ENCODE measurements around the gene KCNH1. TPM values are rescaled to one million over a fixed set of nuclear protein-coding genes. Genes with fewer than 3 reads are reported as not detected.
A peak's percentile ranks its signal among the peaks of the same experiment; 100 is the strongest.

KCNH1 gene
- polyA plus RNA-seq, 1 of the 3 experiments (the other 2 are of a cell fraction), result 0.08 TPM

- DNase-seq, result no peak
- TF ChIP-seq, protein P1, sequence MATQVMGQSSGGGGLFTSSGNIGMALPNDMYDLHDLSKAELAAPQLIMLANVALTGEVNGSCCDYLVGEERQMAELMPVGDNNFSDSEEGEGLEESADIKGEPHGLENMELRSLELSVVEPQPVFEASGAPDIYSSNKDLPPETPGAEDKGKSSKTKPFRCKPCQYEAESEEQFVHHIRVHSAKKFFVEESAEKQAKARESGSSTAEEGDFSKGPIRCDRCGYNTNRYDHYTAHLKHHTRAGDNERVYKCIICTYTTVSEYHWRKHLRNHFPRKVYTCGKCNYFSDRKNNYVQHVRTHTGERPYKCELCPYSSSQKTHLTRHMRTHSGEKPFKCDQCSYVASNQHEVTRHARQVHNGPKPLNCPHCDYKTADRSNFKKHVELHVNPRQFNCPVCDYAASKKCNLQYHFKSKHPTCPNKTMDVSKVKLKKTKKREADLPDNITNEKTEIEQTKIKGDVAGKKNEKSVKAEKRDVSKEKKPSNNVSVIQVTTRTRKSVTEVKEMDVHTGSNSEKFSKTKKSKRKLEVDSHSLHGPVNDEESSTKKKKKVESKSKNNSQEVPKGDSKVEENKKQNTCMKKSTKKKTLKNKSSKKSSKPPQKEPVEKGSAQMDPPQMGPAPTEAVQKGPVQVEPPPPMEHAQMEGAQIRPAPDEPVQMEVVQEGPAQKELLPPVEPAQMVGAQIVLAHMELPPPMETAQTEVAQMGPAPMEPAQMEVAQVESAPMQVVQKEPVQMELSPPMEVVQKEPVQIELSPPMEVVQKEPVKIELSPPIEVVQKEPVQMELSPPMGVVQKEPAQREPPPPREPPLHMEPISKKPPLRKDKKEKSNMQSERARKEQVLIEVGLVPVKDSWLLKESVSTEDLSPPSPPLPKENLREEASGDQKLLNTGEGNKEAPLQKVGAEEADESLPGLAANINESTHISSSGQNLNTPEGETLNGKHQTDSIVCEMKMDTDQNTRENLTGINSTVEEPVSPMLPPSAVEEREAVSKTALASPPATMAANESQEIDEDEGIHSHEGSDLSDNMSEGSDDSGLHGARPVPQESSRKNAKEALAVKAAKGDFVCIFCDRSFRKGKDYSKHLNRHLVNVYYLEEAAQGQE (IDR thresholded peaks at IDR 0.05; ENCODE audit: low read depth, low read length), result peak; percentile 89
- TF ChIP-seq SIN3A (IDR thresholded peaks at IDR 0.05; ENCODE audit: borderline replicate concordance, low read depth, low read length), result no peak
Observed at GRCh38 chr1:210739627-210740026, 394.3 kb downstream of the KCNH1 start.

GRCh38 chr1:210738256-210738655, 395.7 kb downstream of the KCNH1 start:
- Histone ChIP-seq H2AFZ (ENCODE audit: low read depth) (no peak overlapping the region), H3K79me2 (ENCODE audit: insufficient read depth) (no peaks in the 10 kb centered on the region), H3K4me1 (ENCODE audit: control insufficient read depth in 1 of 2, insufficient read depth in 2 of 2, low read depth in 1 of 2, low read length in 1 of 2) (peaks cover 0 to 9% of the 10 kb centered on the region in 2 experiments; a peak in 1 of 4 replicates), H3K9ac (no peak overlapping the region), H4K20me1 (ENCODE audit: insufficient read depth) (no peaks in the 10 kb centered on the region), H3K4me2 (no peak overlapping the region), H3K9me3 (no peaks in the 10 kb centered on the region), H3F3A (replicated peaks; ENCODE audit: insufficient read depth) (no peaks in the 10 kb centered on the region), H3K4me3 (ENCODE audit: low read depth in 2 of 2, low read length in 1 of 2) (no peak overlapping the region), H3K27me3 (ENCODE audit: insufficient read depth) (no peaks in the 10 kb centered on the region), H3K36me3 (replicated peaks in 1 of 2; ENCODE audit: control insufficient read depth in 1 of 2, insufficient read depth in 2 of 2, low read length in 1 of 2) (no peaks in the 10 kb centered on the region), H3K27ac (ENCODE audit: low read depth in 2 of 2, low read length in 1 of 2) (no peak overlapping the region), H3K9me2 (no peaks in the 10 kb centered on the region)
- POLR2A ChIA-PET, result no interaction called here
- CTCF ChIA-PET, result interaction anchor here (1.6 kb wide), 1 partner anchor 13 kb away, joined by 9 read pairs; no protein-coding TSS in a partner anchor
- WGBS (ENCODE audit: low lambda C conversion rate), result 43% methylated on average over 5 of the region's 5 CpGs
- TF ChIP-seq FOSL2 (IDR thresholded peaks at IDR 0.05; ENCODE audit: borderline replicate concordance, low read depth) (no peak), NRF1 (IDR thresholded peaks at IDR 0.05; ENCODE audit: low read depth, low read length) (no peak), MXI1 (IDR thresholded peaks at IDR 0.05; ENCODE audit: low read depth, low read length) (no peak), RFX5 (IDR thresholded peaks at IDR 0.05; ENCODE audit: low read length) (no peak), USF2 (IDR thresholded peaks at IDR 0.05; ENCODE audit: borderline replicate concordance, low read depth, low read length) (no peak), RAD21 (IDR thresholded peaks at IDR 0.05; ENCODE audit: low read length) (no peak), SIN3A (IDR thresholded peaks at IDR 0.05; ENCODE audit: borderline replicate concordance, low read depth, low read length) (no peak), SMC3 (IDR thresholded peaks at IDR 0.05; ENCODE audit: low read depth, low read length) (no peak)
- TF ChIP-seq, protein P2, sequence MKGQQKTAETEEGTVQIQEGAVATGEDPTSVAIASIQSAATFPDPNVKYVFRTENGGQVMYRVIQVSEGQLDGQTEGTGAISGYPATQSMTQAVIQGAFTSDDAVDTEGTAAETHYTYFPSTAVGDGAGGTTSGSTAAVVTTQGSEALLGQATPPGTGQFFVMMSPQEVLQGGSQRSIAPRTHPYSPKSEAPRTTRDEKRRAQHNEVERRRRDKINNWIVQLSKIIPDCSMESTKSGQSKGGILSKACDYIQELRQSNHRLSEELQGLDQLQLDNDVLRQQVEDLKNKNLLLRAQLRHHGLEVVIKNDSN (IDR thresholded peaks at IDR 0.05; ENCODE audit: borderline replicate concordance, low read depth), result no peak
- no peak for DNase-seq

More at GRCh38 chr1:210739627-210740026, 394.3 kb downstream of the KCNH1 start:
- Histone ChIP-seq H3K9me2 (no peaks in the 10 kb centered on the region), H3K27ac (ENCODE audit: low read depth in 2 of 2, low read length in 1 of 2) (no peak overlapping the region), H3K9ac (no peak overlapping the region), H3K79me2 (ENCODE audit: insufficient read depth) (no peaks in the 10 kb centered on the region), H4K20me1 (ENCODE audit: insufficient read depth) (no peaks in the 10 kb centered on the region), H3K4me1 (ENCODE audit: control insufficient read depth in 1 of 2, insufficient read depth in 2 of 2, low read depth in 1 of 2, low read length in 1 of 2) (peaks cover 0 to 9% of the 10 kb centered on the region in 2 experiments; a peak in 1 of 4 replicates), H3K36me3 (replicated peaks in 1 of 2; ENCODE audit: control insufficient read depth in 1 of 2, insufficient read depth in 2 of 2, low read length in 1 of 2) (no peaks in the 10 kb centered on the region), H3K9me3 (no peaks in the 10 kb centered on the region), H3F3A (replicated peaks; ENCODE audit: insufficient read depth) (no peaks in the 10 kb centered on the region), H2AFZ (ENCODE audit: low read depth) (no peak overlapping the region), H3K4me2 (no peak overlapping the region), H3K27me3 (ENCODE audit: insufficient read depth) (no peaks in the 10 kb centered on the region), H3K4me3 (ENCODE audit: low read depth in 2 of 2, low read length in 1 of 2) (no peak overlapping the region)
- ChIA-PET CTCF (interaction anchor here (1.6 to 1.8 kb wide), 2 partner anchors 14 to 394 kb away, joined by 9 to 10 read pairs; partner anchors contain the start of gene KCNH1), POLR2A (interaction anchor here (0.6 kb wide), 1 partner anchor 335 kb away, joined by 4 read pairs; no protein-coding TSS in a partner anchor)
- WGBS (ENCODE audit: low lambda C conversion rate), result 25% methylated on average over 1 of the region's 1 CpG
